Ovary (tissue), 9 donors: Measurements from ENCODE around the gene RIPOR2. TPM values are rescaled to one million over a fixed set of nuclear protein-coding genes. Genes with fewer than 3 reads are reported as not detected.

Experiments used
- DNase-seq, 5 donors: peaks; one replicate each; pipeline ENCODE4 v3.0.0-alpha.2; 2019 to 2020
- H3K27ac ChIP-seq, 2 donors: fragments of 200-600 bp; one replicate each; pipeline versions ENCODE4 v1.5.1 to v1.8.0; 2019 to 2022
- H3K27me3 ChIP-seq: fragments of 200-600 bp; one replicate; pipeline ENCODE4 v1.8.0; 2022
- H3K36me3 ChIP-seq: fragments of 200-600 bp; sonication (generic); one replicate; pipeline ENCODE4 v1.5.1; 2019
- H3K4me1 ChIP-seq: one replicate; pipeline ENCODE4 v1.8.1; 2013; ENCODE audit warnings: mild to moderate bottlenecking, moderate library complexity; ENCODE audit not compliant: insufficient read depth
- H3K4me3 ChIP-seq: fragments of 200-600 bp; sonication (generic); one replicate; pipeline ENCODE4 v1.5.1; 2017
- H3K9me3 ChIP-seq, 2 donors: fragments of 200-600 bp in 1 of 2; sonication (generic) in 1 of 2; one replicate each; pipeline versions ENCODE4 v1.5.1 to v1.8.1; 2013 to 2019; ENCODE audit warnings: mild to moderate bottlenecking in 1 of 2, moderate library complexity in 1 of 2
- EP300 ChIP-seq: sonication (generic); formaldehyde crosslinking; IDR thresholded peaks from one replicate; pipeline ENCODE4 v1.6.1; 2017; ENCODE audit warnings: antibody characterized with exemption
- POLR2A ChIP-seq: fragments of 450-650 bp; IDR thresholded peaks from one replicate; pipeline ENCODE4 v1.6.1; 2017; ENCODE audit warnings: antibody characterized with exemption, mild to moderate bottlenecking, moderate library complexity
- WGBS, 3 donors: extraction: QIAGEN DNeasy Blood & Tissue Kit in 1 of 3; methylation state at CpG; one replicate each; pipeline versions ENCODE4 v1.1.5 to v1.1.7; 2013 to 2017; 5-methylcytosine and 5-hydroxymethylcytosine counted together
- intact Hi-C, 4 donors: fragments of 100-400 bp; cut with DNase I; formaldehyde crosslinking; loops; one replicate each; pipeline versions ENCODE4 v1.11.0 to v1.15.1; 2022 to 2023
- polyA plus RNA-seq, 2 donors: library from polyadenylated mRNA; stranded (reverse); fragments of 200-250 nt in 1 of 2; fragments of 350-450 nt in 1 of 2; fragmentation: Illumina TruSeq in 1 of 2; extraction: RNeasy Lipid Tissue Mini Kit (QIAGEN cat#74804) in 1 of 2; gene quantifications; one replicate each; pipeline ENCODE4 v1.2.3, GENCODE V29; 2013 to 2014
- total RNA-seq, 7 donors: library from RNA; depleted of rRNA in 2 of 7; stranded (reverse); fragments of >200 nt in 2 of 7; fragmentation: NEBNext Ultra II Directional in 3 of 7; extraction: Animal tissue kit (Norgen Biotek cat#: 25700) in 3 of 7; gene quantifications; one replicate each; pipeline versions ENCODE4 v1.1.0 to v1.2.4, GENCODE V29; 2016 to 2023
- TF ChIP-seq, protein P1 (sequence below), 3 donors: fragments of 450-650 bp in 2 of 3; fragments of 200-600 bp in 1 of 3; IDR thresholded peaks; one replicate each; pipeline versions ENCODE4 v1.5.1 to v1.8.0; 2016 to 2022; ENCODE audit warnings: antibody characterized with exemption in 3 of 3, mild to moderate bottlenecking in 1 of 3
- donor health status: DM: no; HTN: no; CAD: no; lungs with moderate emphysema.
- donor health status: DM: no; HTN: no; CAD: no.
- donor health status: Bipolar disorder and iron deficiency.
- donor health status: DM: yes; HTN: yes; CAD: no.
- donor health status: DM: no; HTN: no; CAD: no.
- donor health status: DM: yes; HTN: yes; CAD: no.

The RIPOR2 gene
- total and polyA plus RNA-seq, 9 donors: 1.1 to 14.4 (median 4.5) TPM

DNA sequence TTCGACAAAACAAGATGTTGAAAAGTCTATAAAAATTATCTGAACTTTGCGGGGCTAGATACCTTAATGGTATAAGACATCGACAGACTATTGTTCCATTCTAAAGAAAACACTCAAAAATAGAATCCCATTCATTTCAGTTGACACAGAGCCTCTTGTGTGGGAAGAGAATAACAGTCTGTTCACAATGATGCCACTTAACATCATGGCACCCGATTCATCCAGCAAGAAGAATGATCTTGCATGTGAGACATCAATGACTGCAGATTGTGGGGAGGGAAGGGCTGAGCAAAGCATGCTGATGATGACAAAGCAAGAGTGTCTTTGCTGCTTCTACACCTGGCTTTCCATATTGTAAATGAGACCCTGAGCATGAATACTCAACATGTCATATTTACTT is 87.3 kb downstream of the RIPOR2 start:
- no peaks in the 10 kb centered on the region for H3K27me3 ChIP-seq
- 95 to 97% (median 97%) methylated on average over 4 of the region's 4 CpGs for WGBS, 3 donors

GRCh38 chr6:24847402-24847801 is 88.4 kb downstream of the RIPOR2 start:
- intact Hi-C loops: no loop called here
- Histone ChIP-seq H3K27ac (no peak overlapping the region), H3K4me3 (no peak overlapping the region), H3K27me3 (no peaks in the 10 kb centered on the region), H3K9me3 (no peaks in the 10 kb centered on the region), H3K36me3 (no peaks in the 10 kb centered on the region), H3K4me1 (peaks cover 2% of the 10 kb centered on the region)
- TF ChIP-seq, protein P1, sequence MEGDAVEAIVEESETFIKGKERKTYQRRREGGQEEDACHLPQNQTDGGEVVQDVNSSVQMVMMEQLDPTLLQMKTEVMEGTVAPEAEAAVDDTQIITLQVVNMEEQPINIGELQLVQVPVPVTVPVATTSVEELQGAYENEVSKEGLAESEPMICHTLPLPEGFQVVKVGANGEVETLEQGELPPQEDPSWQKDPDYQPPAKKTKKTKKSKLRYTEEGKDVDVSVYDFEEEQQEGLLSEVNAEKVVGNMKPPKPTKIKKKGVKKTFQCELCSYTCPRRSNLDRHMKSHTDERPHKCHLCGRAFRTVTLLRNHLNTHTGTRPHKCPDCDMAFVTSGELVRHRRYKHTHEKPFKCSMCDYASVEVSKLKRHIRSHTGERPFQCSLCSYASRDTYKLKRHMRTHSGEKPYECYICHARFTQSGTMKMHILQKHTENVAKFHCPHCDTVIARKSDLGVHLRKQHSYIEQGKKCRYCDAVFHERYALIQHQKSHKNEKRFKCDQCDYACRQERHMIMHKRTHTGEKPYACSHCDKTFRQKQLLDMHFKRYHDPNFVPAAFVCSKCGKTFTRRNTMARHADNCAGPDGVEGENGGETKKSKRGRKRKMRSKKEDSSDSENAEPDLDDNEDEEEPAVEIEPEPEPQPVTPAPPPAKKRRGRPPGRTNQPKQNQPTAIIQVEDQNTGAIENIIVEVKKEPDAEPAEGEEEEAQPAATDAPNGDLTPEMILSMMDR (IDR thresholded peaks at IDR 0.05): no peak
- TF ChIP-seq EP300 (no peak), POLR2A (no peak)
- whole genome bisulfite sequencing, 3 donors: 50 to 84% (median 68%) methylated on average over 7 of the region's 7 CpGs
- no peak for DNase-seq

More for the DNA sequence above, 87.3 kb downstream of the RIPOR2 start:
- H3K27ac ChIP-seq: no peak overlapping the region
- H3K36me3 ChIP-seq: no peaks in the 10 kb centered on the region
- TF ChIP-seq POLR2A (no peak), EP300 (no peak)
- TF ChIP-seq, protein P1 (IDR thresholded peaks at IDR 0.05): no peak
- intact Hi-C loops: no loop called here
- no peaks in the 10 kb centered on the region for H3K9me3 ChIP-seq
- peaks cover 2% of the 10 kb centered on the region for H3K4me1 ChIP-seq
- no peak overlapping the region for H3K4me3 ChIP-seq
- DNase-seq: no peak

DNA sequence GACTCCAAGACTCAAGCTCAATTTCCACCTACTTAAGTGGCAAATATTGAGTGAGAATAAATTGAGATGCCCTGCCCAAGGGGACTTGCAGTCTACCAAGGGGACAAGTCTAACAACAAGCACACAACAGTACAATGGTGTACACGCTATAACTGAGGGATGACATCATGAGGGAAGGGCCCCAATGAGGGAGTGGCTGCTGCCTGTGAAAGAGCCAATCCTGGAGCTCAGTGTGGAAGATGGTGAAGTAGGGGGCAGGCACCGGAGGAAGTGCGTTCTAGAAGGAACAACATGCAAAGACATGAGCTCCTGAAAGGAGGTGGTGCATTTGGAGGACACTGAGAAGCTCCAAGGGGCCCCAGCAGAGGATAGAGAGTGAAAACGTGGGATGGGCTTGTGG is 90.2 kb downstream of the RIPOR2 start:
- intact Hi-C loops: no loop called here
- Histone ChIP-seq H3K36me3 (no peaks in the 10 kb centered on the region), H3K4me3 (no peak overlapping the region), H3K4me1 (peaks cover 2% of the 10 kb centered on the region), H3K27ac (no peak overlapping the region), H3K9me3 (no peaks in the 10 kb centered on the region), H3K27me3 (no peaks in the 10 kb centered on the region)
- TF ChIP-seq, protein P1 (IDR thresholded peaks at IDR 0.05): no peak
- no peak for TF ChIP-seq POLR2A
- TF ChIP-seq EP300: no peak
- DNase-seq: no peak
- 92 to 93% (median 92%) methylated on average over 4 of the region's 4 CpGs for WGBS, 3 donors

DNA sequence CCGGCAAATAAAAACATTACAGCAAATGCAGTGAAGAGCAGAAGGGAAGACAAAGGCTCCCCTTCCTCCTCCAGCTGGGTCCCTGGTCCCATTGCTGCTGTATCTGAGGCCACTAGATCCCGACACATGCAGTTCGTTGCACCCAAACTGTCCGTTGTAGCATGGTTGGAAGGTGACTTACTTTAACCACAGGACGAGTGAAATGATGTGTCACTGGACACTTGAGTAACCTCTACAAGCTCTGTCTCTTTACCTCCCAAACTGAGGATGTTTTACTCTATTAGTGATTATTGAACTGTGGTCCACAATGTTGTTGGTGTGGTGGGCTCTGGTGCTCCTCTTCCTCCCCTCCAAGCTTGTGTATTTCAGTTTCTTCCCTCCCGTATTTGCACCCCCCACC is 90.9 kb downstream of the RIPOR2 start:
- no peak for DNase-seq
- TF ChIP-seq POLR2A (no peak), EP300 (no peak)
- TF ChIP-seq, protein P1 (IDR thresholded peaks at IDR 0.05): no peak
- intact Hi-C loops: no loop called here
- peaks cover 2% of the 10 kb centered on the region for H3K4me1 ChIP-seq
- no peak overlapping the region for H3K4me3 ChIP-seq
- H3K27me3 ChIP-seq: no peaks in the 10 kb centered on the region
- no peaks in the 10 kb centered on the region for H3K9me3 ChIP-seq
- H3K36me3 ChIP-seq: no peaks in the 10 kb centered on the region
- H3K27ac ChIP-seq: no peak overlapping the region
- 88 to 95% (median 92%) methylated on average over 6 of the region's 6 CpGs for WGBS, 3 donors
